Mammary epithelial cell (primary cell): ENCODE results near the gene CASP8.
"Not testable (repeated sequence)": the region's sequence is repeated elsewhere in the genome, so short reads cannot be mapped to it uniquely, and the experiment has no call there.

Experiments
- EZH2 ChIP-seq: IDR thresholded peaks from 2 replicates; pipeline ENCODE4 v1.6.1; 2012; ENCODE audit warnings: low read length, inconsistent platforms, borderline replicate concordance
- TF ChIP-seq, protein P1 (sequence below), 2 donors: IDR thresholded peaks in 1 of 2; conservative IDR thresholded peaks in 1 of 2; 2 replicates each; pipeline ENCODE4 v1.5.1; 2011 to 2012; ENCODE audit warnings: inconsistent platforms in 2 of 2, low read length in 2 of 2, mild to moderate bottlenecking in 2 of 2, control low read depth in 1 of 2, low read depth in 1 of 2; ENCODE audit not compliant: insufficient read depth in 1 of 2; ENCODE audit errors: extremely low read depth in 1 of 2

- TF ChIP-seq, protein P1, sequence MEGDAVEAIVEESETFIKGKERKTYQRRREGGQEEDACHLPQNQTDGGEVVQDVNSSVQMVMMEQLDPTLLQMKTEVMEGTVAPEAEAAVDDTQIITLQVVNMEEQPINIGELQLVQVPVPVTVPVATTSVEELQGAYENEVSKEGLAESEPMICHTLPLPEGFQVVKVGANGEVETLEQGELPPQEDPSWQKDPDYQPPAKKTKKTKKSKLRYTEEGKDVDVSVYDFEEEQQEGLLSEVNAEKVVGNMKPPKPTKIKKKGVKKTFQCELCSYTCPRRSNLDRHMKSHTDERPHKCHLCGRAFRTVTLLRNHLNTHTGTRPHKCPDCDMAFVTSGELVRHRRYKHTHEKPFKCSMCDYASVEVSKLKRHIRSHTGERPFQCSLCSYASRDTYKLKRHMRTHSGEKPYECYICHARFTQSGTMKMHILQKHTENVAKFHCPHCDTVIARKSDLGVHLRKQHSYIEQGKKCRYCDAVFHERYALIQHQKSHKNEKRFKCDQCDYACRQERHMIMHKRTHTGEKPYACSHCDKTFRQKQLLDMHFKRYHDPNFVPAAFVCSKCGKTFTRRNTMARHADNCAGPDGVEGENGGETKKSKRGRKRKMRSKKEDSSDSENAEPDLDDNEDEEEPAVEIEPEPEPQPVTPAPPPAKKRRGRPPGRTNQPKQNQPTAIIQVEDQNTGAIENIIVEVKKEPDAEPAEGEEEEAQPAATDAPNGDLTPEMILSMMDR (conservative IDR thresholded peaks at IDR 0.05 in 1 of 2, IDR thresholded peaks at IDR 0.05 in 1 of 2; ENCODE audit: extremely low read depth in 1 of 2, insufficient read depth in 1 of 2, low read depth in 1 of 2, low read length in 2 of 2) = not testable (repeated sequence)
- not testable (repeated sequence) for TF ChIP-seq EZH2
These were observed 30.3 kb downstream of the CASP8 start for GRCh38 chr2:201290457-201291148.
